ENCODE data around the gene PCDHB12.
"Not testable (repeated sequence)": the region's sequence is repeated elsewhere in the genome, so short reads cannot be mapped to it uniquely, and the experiment has no call there.

The PCDHB12 gene

GRCh38 chr5:141210281-141210680, 1.8 kb downstream of the PCDHB12 start:
- not testable (repeated sequence) for DNase-seq (ENCODE audit: low read depth in 2 of 2)

GRCh38 chr5:141210849-141211248, 2.3 kb downstream of the PCDHB12 start:
- DNase-seq (ENCODE audit: low read depth in 2 of 2) = not testable (repeated sequence)

GRCh38 chr5:141213656-141214339, 5.3 kb downstream of the PCDHB12 start, which contains the start of gene PCDHB13:
Gene PCDHB13, plus strand, starts transcription at chr5:141213919. Its CDS starts 205 bp downstream, at chr5:141214124.
- DNase-seq (ENCODE audit: low read depth in 2 of 2) = not testable (repeated sequence)

- DNase-seq (ENCODE audit: low read depth in 2 of 2) = not testable (repeated sequence)
Observed at GRCh38 chr5:141214583-141214982, 6.1 kb downstream of the PCDHB12 start.

- not testable (repeated sequence) for DNase-seq (ENCODE audit: low read depth in 2 of 2)
Observed at GRCh38 chr5:141215504-141215903, 7.0 kb downstream of the PCDHB12 start.

- not testable (repeated sequence) for DNase-seq (ENCODE audit: low read depth in 2 of 2)
Observed at GRCh38 chr5:141216035-141216434, 7.5 kb downstream of the PCDHB12 start.

GRCh38 chr5:141223112-141223783, 14.7 kb downstream of the PCDHB12 start, which contains the start of gene PCDHB14:
Gene PCDHB14, plus strand, starts transcription at chr5:141223343. Its CDS starts 163 bp downstream, at chr5:141223506.
- DNase-seq (ENCODE audit: low read depth in 2 of 2) = no peak

GRCh38 chr5:141224844-141225243, 16.3 kb downstream of the PCDHB12 start:
- not testable (repeated sequence) for DNase-seq (ENCODE audit: low read depth in 2 of 2)

GRCh38 chr5:141225421-141225820, 16.9 kb downstream of the PCDHB12 start:
- not testable (repeated sequence) for DNase-seq (ENCODE audit: low read depth in 2 of 2)

DNA sequence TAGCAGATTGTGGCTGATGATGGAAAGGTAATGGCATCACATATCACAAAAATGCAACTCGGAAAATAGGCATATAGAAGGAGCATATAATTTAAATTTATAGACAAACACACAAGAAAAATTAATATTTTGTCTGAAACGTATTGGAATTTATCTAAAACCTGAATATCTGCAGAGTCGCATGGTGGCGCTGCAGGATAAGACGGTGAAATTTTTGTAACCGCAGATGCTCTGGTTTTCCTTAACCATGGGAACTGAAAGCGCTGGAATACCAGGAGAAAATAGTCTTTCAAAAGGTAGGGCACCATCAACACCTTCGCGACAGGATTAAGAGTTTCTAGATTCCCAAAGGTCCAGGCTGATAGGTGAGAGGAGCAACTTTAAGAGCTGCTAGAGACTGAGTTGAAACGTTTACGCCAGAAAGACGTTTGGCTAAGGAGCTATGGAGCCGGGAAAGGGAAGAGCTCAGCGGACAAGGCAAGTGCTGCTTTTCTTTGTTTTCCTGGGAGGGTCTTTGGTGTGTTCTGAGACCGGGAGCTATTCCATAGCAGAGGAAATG, 25.7 kb downstream of the PCDHB12 start:
- no peak for DNase-seq (ENCODE audit: low read depth in 2 of 2)

GRCh38 chr5:141235922-141236321, 27.4 kb downstream of the PCDHB12 start:
- DNase-seq (ENCODE audit: low read depth in 2 of 2) = not testable (repeated sequence)

DNA sequence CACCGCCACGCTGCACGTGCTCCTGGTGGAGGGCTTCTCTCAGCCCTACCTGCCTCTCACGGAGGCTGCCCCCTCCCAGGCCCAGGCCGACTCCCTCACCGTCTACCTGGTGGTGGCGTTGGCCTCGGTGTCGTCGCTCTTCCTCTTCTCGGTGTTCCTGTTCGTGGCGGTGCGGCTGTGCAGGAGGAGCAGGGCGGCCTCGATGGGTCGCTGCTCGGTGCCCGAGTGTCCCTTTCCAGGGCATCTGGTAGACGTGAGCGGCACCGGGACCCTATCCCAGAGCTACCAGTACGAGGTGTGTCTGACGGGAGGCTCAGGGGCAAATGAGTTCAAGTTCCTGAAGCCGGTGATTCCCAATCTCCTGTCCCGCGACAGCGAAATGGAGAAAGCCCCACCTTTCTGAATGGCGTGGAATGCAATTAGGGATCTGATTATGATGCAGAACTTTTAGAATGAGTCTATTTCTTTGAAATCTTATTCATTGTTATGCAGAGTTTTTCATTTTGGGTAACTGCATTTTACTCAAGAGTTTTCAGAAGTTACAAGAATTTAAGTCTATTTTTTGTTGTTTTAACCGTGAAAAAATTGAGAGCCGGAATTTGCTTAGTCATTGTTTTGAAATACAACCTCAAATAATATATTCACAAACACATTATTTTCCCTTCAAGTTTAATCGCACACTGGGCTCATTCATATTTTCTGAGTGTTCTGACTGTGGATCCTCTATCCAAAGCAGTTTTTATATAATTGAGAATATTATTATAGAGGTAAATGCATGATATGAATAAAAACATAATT, 28.2 kb downstream of the PCDHB12 start:
- DNase-seq (ENCODE audit: low read depth in 2 of 2) = no peak

DNA sequence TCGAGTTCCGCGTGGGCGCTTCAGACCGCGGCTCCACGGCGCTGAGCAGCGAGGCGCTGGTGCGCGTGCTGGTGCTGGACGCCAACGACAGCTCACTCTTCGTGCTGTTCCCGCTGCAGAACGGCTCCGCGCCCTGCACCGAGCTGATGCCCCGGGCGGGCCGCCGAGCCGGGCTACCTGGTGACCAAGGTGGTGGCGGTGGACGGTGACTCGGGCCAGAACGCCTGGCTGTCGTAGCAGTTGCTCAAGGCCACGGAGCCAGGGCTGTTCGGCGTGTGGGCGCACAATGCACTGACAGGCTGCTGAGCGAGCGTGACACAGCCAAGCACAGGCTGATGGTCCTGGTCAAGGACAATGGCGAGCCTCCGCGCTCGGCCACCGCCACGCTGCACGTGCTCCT, 33.0 kb downstream of the PCDHB12 start:
- DNase-seq (ENCODE audit: low read depth in 2 of 2) = no peak

GRCh38 chr5:141245250-141245717, 36.8 kb downstream of the PCDHB12 start, which contains the start of gene PCDHB15:
Gene PCDHB15, plus strand, starts transcription at chr5:141245395. Its CDS starts 184 bp downstream, at chr5:141245579.
- no peak for DNase-seq (ENCODE audit: low read depth in 2 of 2)

- DNase-seq (ENCODE audit: low read depth in 2 of 2) = not testable (repeated sequence)
Observed at GRCh38 chr5:141246971-141247370, 38.5 kb downstream of the PCDHB12 start.

GRCh38 chr5:141247434-141247833, 38.9 kb downstream of the PCDHB12 start:
- not testable (repeated sequence) for DNase-seq (ENCODE audit: low read depth in 2 of 2)

DNA sequence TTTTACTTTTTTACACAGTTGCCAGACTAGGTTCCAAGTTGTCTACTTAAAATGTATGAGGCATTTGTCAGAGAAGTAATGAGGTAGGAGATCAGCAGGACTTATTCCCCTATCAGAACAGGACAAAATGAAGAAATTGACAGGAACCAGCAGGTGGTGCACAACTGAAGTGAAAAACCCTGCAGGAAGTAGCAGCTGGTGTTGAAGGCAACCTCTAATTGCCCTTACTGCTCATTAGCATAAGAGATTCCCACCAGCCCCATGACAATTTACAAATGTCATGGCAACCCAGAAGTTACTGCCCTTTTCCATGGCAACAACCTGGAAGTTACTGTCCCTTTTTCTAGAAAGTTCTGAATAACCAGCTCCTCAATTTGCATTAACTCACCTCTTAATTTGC, 42.1 kb downstream of the PCDHB12 start:
- DNase-seq (ENCODE audit: low read depth in 2 of 2) = no peak

- DNase-seq (ENCODE audit: low read depth in 2 of 2) = no peak
Observed at GRCh38 chr5:141258464-141258863, 49.9 kb downstream of the PCDHB12 start.

GRCh38 chr5:141258948-141259347, 50.4 kb downstream of the PCDHB12 start:
- no peak for DNase-seq (ENCODE audit: low read depth in 2 of 2)

DNA sequence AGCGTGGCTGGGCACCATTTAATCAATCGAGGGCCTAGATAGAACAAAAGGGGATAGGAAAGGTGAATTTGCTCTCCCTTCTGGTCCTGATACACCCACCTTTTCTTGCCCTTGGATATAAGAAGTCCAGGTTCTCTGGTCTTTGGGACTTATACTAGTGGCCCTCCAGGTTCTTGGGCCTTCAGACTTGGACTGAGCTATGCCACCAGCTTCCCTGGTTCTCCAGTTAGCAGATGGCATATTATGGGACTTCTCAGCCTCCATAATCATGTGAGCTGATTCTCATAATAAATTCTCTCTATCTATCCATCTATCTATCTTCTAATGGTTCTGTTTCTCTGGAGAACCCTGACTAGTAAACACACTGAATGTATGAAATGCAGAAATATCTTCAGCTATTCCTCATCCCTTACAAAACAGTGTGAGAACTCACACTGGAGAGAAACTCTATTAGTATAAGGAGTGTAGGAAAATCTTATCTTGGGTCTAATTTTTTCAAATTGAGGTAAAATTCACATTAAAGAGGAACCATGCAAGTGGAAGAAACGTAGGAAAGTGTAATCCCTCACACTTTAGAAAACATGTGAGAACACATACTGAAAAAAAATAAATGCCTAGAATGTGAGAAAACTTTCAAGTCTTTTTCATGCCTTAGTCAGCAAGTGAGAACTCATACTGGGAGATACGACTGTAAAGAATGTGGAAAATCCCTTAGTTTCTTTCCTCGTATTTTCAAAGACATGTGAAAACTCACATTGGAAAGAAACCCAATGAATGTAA, 52.1 kb downstream of the PCDHB12 start:
- no peak for DNase-seq (ENCODE audit: low read depth in 2 of 2)

GRCh38 chr5:141261238-141261546, 52.7 kb downstream of the PCDHB12 start:
- no peak for DNase-seq (ENCODE audit: low read depth in 2 of 2)

All from stimulated activated CD8-positive, alpha-beta memory T cell treated with anti-CD3 and anti-CD28 coated beads, Interleukin-15, amount 100 ng/mL, for 48 hours (primary cell).